NCI-H1436 treated with DMSO at 0.1 percent for 48 hours (cell line): ENCODE measurements around the gene PTGER3.

Experiments
- DNase-seq: peaks from one replicate; lab custom pipeline; 2025; lab: John Stamatoyannopoulos, UW

PTGER3 gene

DNA sequence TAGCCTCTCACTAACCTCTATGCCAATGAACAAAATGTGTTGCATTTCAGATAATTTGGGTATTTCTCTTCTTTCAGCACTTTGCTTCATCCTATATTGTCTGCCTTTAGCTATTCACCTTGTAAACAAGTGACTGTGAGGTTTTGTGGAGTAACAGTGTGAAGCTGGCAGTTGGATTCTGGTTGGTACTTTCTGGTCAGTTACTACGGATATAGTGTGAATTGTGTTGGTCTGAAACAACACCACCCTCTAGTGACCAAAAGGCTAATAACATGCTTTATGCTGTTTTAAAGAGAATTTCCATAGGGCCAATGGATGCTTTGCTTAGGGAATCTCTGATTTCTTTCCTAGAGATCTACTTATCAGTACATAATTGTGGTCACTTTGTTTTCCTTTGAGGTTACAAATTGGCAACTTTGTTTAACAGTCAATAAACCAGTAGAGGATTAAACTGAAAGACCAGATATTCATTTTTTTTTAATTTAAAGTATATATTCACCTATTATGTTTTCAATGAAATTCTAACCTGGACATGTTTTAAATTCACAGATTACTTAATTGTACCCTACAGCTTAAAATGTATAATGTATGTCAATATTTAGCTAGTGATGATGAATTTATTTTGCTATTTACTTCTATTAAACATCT is 2.5 kb upstream of the PTGER3 start:
- peak; percentile 31 for DNase-seq

DNA sequence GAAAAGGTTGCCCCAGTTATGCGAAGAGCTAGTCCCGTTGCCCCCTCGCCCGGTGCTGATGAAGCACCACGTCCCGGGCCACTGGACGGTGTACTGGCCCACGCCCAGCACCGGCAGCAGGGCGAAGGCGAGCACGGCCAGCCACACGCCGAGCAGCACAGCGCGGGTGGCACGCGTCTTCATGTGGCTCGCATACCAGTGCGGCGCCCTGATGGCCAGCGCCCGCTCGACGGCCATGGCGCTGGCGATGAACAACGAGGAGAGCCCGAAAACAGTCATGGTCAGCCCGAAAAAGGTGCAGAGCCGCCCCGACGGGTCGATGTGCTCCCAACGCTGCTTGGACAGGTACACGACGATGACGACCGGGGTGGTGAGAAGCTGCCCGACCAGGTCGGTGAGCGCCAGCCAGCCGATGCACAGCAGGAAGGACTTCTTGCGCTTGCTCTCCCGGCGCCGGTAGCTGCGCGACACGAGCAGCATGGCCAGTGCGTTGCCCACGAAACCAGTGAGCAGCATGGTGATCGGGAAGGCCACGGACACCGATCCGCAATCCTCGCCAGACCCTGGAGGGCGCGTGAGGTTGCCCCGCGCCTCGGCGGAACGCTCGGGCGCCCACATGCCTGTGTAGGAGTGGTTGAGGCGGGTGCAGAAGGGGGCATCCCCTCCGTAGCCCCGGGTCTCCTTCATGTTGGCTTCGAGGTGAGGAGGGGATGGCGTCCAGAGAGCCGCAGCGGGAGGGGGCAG is 553 bp downstream of the PTGER3 start:
- no peak for DNase-seq

DNA sequence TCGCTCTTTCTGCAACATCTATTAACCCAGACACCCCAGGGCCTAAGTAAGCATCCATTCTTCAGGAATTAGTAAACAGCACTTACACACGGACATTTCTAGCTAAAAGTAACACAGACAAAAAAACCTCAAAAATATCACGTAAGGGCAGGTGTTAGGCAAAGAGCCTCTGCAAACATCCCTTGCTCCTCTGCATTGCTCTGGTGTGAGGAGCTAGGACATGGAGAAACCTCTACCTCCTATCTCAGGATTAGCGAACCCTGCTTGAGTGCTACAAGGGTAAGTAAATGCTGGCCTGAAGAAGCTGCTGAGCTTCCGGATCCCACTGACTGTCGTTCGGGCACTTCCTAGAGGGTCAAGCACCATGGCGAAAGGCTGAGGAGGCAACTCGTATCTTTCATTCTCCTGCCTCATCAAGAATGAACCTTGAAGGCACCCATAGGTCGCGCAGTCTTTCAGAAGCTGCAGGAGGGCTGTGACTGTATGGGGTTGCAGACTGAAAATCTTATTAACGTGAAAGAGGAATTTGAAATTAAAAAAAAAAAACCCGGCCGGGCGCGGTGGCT is 2.1 kb downstream of the PTGER3 start:
- no peak for DNase-seq

DNA sequence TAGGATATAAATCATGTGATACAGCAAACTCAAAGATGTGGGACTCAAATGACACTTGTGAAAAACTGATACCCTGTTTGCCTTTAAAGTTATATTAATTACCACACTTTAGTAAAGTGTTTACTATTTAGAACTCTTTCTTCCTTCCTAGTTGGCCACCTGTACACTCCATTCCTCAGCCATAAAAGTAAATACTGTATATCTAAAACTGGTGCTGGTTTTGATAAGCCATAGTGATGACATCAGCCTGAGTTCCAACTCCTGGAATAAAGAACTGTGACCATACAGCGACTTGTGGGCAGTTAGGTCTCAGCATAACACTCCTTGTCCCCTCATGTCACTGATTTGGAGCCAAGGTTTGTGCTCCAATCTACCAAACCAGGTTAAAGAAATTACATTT is 2.8 kb downstream of the PTGER3 start:
- no peak for DNase-seq

DNA sequence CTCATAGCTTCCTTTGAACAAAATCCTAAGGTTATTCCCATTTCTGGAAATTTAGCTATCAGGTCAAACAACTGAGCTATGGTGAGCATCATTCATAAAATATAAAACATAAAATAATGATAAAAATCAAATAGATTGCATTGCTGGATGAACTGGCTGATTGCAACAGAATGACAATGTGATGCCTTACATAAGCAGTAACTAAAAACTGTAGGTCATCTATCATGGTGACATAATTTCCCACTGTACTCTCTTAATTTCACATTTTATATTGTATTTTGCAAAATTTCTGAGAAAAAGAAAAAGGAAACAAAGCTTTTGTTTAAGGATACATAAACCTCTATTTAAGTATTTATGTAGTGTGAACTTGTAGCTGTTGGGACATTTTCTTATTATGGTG is 4.6 kb downstream of the PTGER3 start:
- DNase-seq, result no peak

DNA sequence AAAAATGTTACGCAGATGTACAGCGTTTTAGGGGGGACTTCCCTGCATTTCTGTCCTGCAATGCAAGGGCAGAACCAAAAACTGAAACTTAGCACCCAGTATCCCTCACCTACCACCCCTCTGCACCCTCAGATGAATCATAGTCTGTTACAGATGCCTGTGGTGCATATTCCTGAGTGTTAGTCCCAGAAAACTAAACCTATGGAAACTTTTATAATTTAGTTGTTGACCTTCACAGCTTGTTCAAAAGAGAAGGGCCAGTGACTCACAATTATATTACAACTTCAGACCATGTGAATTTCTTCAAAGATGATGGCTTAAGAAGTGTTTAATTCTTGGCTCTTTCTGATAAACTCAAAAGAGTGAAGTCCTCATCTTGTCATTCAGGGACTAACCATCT is 5.8 kb downstream of the PTGER3 start:
- no peak for DNase-seq

DNA sequence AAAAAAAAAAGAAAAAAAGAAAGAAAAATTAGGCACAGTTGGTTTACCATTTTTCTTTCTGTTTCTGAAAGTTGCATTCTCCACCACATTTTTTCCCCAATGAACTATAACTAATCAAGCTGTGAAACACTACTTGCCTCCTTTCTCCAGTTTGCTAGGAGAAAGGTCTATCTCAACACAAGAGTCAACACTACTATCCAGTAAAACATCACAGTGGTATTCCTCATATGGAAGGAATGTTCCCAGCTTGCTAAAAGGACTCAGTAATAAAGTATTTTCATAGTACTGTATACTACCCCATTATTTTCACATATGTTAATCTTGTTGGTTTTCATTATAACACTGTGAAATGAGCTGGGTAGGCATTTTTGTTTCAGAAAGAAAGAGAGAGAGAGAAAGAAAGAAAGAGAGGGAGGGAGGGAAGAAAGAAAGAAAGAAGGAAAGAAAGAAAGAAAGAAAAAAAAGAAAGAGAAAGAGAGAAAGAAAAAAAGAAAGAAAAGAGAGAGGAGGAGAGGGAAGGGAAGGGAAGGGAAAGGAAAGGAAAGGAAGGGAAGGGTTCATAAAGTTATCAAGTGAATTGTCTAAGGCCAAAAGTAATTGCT is 7.9 kb downstream of the PTGER3 start:
- DNase-seq, result no peak

DNA sequence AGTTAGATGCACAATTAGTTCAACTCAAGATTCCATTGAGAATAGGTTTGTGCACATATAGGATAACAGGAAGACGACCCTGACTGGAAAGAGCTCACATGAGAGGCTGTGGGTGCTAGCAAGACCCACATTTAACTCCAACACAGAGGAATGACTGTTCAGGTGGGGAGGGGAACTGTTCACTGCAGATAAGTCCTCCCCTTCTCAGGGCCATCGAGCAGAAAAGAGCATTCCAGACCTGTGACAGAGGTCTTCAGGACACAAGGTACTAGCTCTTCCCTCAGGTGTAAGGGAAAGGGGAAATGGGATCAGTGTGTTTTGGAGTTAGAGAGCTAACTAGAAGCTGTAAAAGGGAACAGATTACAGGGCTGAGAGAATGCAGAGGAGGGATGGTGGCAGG is 8.7 kb downstream of the PTGER3 start:
- DNase-seq, result no peak

DNA sequence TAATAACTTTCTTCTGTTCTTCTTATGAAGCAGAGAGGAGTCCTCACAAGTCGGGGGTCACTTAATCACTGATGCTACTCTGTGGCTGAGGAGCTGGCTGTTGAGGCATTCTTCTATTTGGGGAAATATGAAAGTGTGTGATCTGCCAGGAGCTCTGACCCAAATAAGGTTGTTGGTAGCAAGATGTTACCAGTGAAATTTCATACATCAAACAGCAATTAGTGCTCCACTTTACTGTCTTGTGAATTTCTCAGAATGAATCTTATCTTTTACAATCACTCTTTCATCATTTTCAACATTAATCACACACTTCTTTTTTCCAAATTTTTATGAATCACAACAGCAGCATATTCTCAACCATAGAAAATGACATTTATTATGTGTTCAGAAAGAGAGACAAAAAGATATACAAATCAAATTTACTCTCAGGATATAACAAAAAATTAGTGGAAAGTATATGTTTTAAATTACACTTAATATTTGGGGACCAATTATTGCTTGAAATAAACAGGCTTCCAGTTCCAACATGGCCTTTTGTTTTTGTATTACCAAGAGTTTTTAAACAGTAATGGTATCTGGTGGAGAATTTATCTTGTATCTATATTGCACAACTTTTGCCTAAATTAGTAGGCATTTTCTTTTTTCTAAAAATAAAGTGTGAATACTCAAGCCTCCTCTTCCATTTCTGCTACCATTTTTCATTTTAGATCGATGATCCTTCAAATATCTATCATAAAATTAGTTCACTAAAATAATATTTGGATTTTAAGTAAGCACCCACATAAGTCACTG is 9.6 kb downstream of the PTGER3 start:
- no peak for DNase-seq

DNA sequence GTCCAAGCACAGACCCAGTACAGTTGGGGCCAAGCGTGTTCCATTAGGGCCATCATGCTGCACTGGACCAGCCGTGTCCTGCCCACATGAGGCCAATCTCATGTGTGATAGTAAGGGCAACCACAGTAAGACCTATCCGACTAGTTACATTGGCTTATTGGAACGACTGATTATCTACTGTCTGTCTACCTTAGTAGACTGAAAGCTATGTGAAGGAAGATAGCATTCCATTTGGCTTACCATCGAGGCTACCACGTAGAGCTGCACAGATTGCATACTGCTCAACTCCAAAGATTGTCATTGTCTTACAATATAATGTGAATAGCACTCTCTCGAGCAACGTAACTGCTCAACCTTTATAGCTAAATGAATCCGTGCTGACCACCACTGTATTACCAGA is 10.6 kb downstream of the PTGER3 start:
- no peak for DNase-seq

DNA sequence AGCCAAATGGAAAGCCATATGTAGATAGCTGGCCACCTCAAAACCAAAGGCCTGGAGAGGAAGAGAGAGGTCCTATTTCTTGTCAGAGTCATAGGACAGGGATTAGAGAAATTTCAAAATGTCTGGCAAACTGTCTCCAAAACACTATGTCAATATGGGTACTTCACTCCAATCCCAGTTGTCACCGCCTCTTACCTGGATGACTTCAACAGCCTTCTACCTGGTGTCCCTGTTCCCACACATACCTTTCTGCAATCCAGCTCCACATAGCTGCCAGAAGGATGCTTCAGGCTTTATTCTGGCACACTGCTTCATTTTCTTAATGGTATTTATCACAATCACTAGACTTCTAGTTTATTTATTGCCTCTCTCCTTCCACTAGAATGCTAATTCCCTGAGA is 14.5 kb downstream of the PTGER3 start:
- DNase-seq, result no peak

DNA sequence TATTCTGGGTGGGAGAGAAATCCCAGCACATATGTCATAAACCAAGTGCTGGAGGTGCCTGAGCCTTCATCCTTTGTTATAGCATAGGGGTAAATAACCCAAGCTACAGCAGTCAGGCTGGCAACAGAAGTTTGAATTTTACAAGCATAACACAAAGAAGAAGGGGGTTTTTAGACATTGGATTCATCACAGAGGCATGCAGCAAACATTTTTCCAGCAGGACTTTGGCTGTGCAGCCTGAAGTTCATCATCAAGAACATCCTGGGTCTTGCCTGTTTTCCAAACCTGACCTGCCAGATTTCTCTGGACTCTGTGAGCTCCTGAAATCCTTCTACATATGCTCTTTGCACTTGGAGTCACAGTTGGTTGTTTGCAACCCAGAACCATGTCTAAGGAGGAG is 16.2 kb downstream of the PTGER3 start:
- no peak for DNase-seq

DNA sequence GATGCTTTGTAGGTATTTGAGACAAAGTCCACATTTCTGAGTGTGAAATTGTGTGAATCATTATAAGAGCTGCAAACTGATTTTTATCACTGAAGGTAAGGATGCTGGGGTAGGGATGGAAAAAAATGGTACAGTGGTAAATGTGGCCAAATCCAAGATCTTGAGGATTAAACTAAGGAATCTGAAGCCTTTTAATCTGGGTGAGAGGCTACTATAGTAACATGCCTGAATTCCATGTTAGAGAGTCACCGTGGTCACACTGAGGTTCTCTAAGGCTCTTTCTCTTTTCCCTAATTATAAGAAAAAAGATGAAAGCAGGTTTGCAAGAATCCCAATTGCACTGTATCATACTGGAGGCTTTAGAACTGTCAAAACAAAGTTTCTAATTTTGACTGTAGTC is 17.6 kb downstream of the PTGER3 start:
- no peak for DNase-seq

DNA sequence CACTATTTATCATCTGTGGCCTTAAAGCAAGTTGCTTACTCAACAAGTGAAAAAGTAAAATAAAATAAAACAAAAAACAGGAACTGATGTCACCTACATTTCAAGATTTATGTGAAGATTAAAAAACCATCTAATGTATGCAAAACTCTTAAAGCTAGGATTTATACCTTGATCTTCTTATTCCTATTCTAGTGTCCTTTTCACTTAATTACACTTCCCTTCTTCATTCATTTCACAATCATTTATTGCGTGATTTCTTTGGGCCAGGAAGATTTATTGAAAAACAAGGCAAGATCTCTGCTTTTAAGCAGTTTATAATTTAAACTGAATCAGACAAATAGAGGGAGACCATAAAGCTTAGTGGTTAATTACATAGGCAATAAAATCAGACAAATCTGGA is 18.6 kb downstream of the PTGER3 start:
- DNase-seq, result no peak

DNA sequence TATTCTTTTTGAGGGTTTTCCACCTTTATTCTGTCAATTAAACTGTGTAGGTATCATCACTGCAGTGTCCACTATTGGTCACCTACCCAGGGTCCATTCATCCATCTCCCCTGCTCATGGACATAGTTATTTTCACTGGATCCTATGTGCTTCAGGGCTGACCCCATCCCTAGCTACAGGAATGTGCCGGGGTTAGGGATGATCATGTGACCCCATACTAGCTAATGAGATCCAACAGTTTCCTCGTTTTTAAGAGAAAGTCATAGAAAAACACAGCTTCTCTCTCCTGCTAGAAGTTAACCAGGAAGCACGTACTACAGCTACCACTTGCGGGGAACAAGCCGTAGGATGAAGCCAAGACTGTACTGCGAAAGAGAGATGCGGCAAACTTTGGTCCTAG is 19.6 kb downstream of the PTGER3 start:
- DNase-seq, result no peak

DNA sequence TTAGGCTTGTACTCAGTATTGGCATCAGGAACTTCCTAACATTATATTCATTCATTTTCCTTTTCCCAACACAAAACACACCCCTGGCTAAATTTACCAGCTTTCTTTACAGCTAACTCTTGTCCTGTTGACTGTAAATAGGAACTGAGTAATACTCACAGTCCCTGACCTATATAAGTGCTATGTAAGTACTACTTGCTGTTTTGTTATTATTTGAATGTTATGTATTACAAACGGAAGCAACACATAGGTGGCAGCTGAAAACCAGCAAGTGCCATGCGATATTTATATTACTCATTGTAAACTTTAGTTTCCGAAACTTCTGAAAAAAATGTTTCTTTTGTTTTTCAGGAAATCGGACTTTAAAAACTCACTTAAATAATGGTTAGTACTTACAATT is 21.5 kb downstream of the PTGER3 start:
- no peak for DNase-seq

DNA sequence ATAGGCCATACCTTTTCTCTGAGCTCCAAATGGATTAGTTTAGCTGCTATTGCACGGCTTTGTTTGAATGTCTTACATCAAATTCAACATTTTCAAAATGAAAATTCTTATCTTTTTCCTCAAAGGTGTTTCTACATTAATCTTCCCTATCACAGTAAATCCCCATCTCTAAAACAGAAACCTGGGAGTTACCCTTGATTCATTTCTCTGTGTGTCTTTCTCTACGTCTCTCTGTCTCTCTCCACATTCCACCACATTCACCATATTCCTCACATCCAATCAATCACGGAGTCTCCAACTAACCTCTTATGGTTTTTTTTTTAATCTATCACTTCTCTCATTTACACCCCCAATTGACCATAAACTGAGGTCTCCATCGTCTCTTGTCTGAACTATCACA is 24.1 kb downstream of the PTGER3 start:
- no peak for DNase-seq

DNA sequence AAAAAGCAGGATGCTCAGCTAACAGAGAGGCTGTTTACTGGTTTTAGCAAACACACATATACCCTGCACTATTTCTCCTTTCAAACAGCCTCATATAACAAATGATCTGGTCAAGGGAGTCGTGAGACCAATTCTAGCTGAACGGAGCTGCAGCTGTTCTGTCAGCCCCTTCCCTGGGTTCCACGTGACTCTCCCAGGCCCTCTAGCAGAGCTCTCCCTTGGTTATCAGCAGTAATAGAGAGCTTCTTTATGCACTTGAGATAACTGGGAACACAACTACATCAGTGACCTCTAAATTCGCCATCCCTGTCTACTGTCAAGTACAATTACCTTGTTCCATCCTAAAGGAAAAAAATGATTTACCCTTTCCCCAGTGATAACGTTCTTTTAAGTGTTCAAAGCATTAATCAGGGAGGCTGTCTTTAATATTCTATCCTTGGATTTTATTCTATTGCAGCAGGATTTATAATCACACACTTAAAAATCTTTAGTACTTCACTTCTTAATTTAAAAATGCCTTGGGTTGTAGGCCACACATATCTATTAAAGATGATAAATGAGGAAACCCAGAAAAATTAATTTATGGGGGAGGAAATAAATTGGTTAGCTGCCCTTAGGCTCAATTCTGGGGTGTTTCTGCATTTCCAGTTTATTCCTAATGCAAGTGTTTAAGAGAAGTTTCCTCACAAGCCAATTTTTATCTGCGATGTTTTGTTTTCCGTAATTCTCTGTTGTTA is 28.2 kb downstream of the PTGER3 start:
- no peak for DNase-seq

DNA sequence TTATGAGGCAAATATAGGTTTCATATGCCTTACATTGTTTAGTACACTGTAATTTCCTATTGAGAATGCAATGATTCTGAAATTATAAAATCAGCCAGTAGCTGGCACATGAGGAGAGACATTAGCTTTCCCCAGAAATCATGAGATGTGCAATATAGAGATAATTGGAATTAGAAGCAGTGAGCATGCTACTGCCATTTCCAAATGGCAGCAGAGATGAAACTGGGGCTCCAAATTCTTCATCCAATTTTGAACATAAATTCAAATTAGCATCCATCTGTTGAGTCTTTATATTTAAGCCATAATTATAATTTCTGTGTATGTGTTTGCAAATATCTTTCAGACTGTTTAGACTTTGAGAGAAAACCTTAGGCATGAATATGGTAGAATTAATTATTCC is 28.8 kb downstream of the PTGER3 start:
- DNase-seq, result no peak

DNA sequence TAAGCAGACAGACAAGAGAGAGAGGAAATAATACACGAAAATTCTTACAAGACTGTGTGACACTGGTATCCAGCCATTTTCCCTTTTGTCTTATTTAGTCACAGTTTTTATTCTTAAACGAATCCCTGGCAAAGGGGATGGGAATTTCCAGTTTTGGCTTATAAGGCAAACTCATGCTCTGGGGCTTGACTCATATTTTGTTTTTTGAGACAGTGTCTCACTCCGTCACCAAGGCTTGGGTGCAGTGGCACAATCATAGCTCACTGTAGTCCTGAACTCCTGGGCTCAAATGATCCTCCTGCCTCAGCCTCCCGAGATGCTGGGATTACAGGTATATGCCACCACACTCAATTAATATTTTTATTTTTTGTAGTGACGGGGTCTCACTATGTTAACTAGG is 31.9 kb downstream of the PTGER3 start:
- DNase-seq, result no peak

DNA sequence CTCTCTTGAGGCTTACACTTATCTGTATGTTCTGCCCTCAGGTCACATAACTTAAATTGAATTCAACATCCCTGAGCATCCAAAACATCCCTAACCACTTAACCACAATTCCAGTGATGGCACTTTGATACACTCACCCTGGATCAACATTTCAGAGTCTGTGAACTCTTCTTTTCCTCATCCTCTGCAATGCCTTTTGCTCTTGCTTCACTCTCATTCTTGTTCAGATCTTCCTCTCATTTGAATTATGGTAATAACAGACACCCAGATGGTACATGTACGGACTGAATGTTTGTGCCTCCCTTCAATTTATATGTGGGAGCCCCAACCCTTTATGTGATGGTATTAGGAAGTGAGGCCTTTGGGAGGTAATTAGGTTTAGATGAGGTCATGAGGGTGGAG is 33.4 kb downstream of the PTGER3 start:
- no peak for DNase-seq
